Subcutaneous abdominal adipose tissue (tissue), 5 donors: ENCODE data around the gene ATP9B.
A peak's percentile ranks its signal among the peaks of the same experiment; 100 is the strongest.

Experiments
- H3K27ac ChIP-seq: one replicate; pipeline ENCODE4 v1.7.0; 2013; ENCODE audit warnings: low read depth, mild to moderate bottlenecking, inconsistent platforms, low read length, moderate library complexity
- H3K27me3 ChIP-seq, 5 donors: one replicate each; pipeline ENCODE4 v1.7.0; 2013; ENCODE audit warnings: low read length in 5 of 5, inconsistent platforms in 1 of 5; ENCODE audit not compliant: control insufficient read depth in 5 of 5, insufficient read depth in 4 of 5
- H3K36me3 ChIP-seq, 5 donors: one replicate each; pipeline ENCODE4 v1.7.0; 2013; ENCODE audit warnings: low read length in 5 of 5; ENCODE audit not compliant: control insufficient read depth in 5 of 5, insufficient read depth in 5 of 5
- H3K4me1 ChIP-seq, 5 donors: one replicate each; pipeline ENCODE4 v1.7.0; 2013; ENCODE audit warnings: low read length in 5 of 5, mild to moderate bottlenecking in 3 of 5, moderate library complexity in 1 of 5; ENCODE audit not compliant: control insufficient read depth in 5 of 5, insufficient read depth in 5 of 5
- H3K4me3 ChIP-seq, 5 donors: one replicate each; pipeline ENCODE4 v1.7.0; 2013; ENCODE audit warnings: low read length in 5 of 5, low read depth in 1 of 5
- H3K9ac ChIP-seq, 5 donors: one replicate each; pipeline ENCODE4 v1.7.0; 2013; ENCODE audit warnings: low read length in 5 of 5, mild to moderate bottlenecking in 4 of 5, moderate library complexity in 3 of 5
- H3K9me3 ChIP-seq, 5 donors: one replicate each; pipeline ENCODE4 v1.7.0; 2013; ENCODE audit warnings: low read length in 5 of 5; ENCODE audit not compliant: control insufficient read depth in 5 of 5
- donor health status: healthy.
- donor health status: healthy.
- donor health status: healthy.
- donor health status: healthy.
- donor health status: healthy.

The ATP9B gene

GRCh38 chr18:79245517-79246001, 176.4 kb downstream of the ATP9B start:
- no peaks in the 10 kb centered on the region for H3K36me3 ChIP-seq
- no peak overlapping the region for H3K4me3 ChIP-seq
- H3K27me3 ChIP-seq = no peaks in the 10 kb centered on the region
- peaks cover 0 to 6% (median 3%) of the 10 kb centered on the region in 5 donors for H3K4me1 ChIP-seq
- no peaks in the 10 kb centered on the region for H3K9me3 ChIP-seq
- H3K27ac ChIP-seq = no peak overlapping the region
- H3K9ac ChIP-seq = no peak overlapping the region

GRCh38 chr18:79246309-79247108, 177.3 kb downstream of the ATP9B start:
- Histone ChIP-seq H3K9me3 (no peaks in the 10 kb centered on the region), H3K27ac (no peak overlapping the region)

GRCh38 chr18:79248495-79249060, 179.4 kb downstream of the ATP9B start:
- Histone ChIP-seq H3K4me1 (peaks cover 0 to 10% (median 3%) of the 10 kb centered on the region in 5 donors), H3K4me3 (no peak overlapping the region), H3K27ac (no peak overlapping the region), H3K9ac (no peak overlapping the region), H3K36me3 (peaks cover 0 to 2% (median 0%) of the 10 kb centered on the region in 5 donors), H3K27me3 (no peaks in the 10 kb centered on the region), H3K9me3 (no peaks in the 10 kb centered on the region)

More at GRCh38 chr18:79246309-79247108, 177.3 kb downstream of the ATP9B start:
- Histone ChIP-seq H3K4me3 (peak overlapping the region in 1 of 5 donors; percentile 35), H3K27me3 (no peaks in the 10 kb centered on the region), H3K36me3 (no peaks in the 10 kb centered on the region), H3K4me1 (peaks cover 0 to 10% (median 3%) of the 10 kb centered on the region in 5 donors), H3K9ac (no peak overlapping the region)

DNA sequence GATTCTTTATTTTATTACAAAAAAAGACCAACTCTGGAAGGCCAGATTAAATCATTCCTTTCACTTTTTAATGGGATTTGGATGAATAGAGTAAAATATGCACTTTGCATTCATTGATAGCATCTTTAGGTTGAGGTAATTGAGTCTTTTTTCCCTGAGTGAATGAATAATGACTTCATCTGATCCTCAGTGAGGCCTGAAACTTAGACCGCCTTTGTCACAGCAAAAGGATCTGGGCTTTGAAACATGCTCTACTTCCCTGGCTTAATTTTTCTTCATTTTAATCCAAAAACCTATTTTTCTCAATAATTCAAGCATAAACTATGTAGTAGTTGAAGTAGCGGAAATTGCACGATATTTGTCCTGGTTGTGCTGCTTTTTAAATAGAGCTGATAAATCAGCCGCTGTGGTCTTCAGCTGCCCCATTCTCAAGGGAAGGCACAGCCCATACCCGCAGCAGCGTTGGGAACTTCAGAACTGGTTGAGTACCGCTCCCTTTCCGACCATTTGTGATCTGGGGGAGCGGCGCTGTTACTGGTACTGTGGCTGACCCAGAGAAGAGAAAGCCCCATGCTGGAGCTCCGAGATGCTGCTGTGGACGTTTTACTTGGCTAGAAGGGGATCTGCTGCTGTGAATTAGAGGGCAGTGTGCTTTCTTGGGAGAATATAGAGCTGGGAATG, 181.2 kb downstream of the ATP9B start:
- Histone ChIP-seq H3K4me3 (no peak overlapping the region), H3K27me3 (no peaks in the 10 kb centered on the region), H3K36me3 (peaks cover 0 to 15% (median 12%) of the 10 kb centered on the region in 5 donors), H3K4me1 (peaks cover 0 to 10% (median 3%) of the 10 kb centered on the region in 5 donors), H3K27ac (no peak overlapping the region), H3K9me3 (no peaks in the 10 kb centered on the region), H3K9ac (no peak overlapping the region)

DNA sequence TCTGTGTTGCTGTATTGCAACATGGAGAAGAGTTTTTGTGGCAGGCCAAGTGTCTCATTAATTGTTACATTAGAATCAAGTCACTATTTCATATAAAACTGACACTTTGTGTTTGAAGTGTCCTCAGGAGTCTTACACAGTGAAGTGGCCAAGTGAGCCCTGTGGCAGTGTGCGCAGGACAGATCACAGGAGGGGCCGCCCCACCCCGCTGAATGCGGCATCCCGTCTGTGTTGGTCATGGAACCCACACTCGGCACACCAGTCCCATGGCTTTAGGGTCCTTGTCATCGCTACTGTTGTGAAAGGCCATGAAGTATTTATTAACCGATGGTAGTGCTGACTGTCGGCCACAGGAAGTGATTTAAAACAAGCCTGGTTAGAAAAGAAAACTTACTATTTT, 181.8 kb downstream of the ATP9B start:
- H3K4me3 ChIP-seq = no peak overlapping the region

DNA sequence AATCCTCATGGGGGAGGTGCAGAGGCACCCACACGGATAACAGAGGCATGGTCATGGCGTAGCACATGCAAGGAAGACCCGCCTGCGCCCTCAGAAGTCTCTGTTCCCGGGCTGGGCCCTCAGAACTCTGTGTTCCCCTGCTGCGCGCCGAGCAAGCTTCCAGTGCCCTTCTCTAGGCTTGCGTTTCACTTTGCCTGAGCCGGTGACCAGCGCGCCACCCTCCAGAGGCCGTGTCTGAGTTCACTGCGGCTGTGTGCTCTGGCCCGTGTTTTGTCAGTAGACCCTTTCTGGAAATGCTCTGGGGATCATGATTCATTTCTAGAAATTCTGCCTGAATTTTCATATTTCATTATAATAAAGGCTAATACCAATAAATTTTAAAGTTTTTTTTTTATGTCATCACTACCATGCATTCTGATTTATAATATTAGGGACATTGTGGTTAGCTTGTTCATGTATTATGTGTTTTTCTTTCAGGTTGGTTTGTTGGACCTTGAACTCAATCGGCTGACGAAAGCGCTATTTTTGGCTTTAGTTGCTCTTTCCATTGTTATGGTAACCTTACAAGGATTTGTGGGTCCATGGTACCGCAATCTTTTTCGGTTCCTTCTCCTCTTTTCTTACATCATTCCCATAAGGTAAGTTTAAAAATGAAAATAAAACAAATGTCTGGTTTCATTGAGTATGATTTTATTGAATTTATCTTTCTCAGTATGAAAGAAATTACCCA, 183.9 kb downstream of the ATP9B start:
- Histone ChIP-seq H3K27ac (no peak overlapping the region), H3K9me3 (no peaks in the 10 kb centered on the region), H3K9ac (no peak overlapping the region), H3K36me3 (peaks cover 0 to 17% (median 14%) of the 10 kb centered on the region in 5 donors), H3K4me1 (peaks cover 0 to 4% (median 0%) of the 10 kb centered on the region in 5 donors), H3K27me3 (no peaks in the 10 kb centered on the region), H3K4me3 (no peak overlapping the region)

More for the DNA sequence above, 181.8 kb downstream of the ATP9B start:
- H3K4me1 ChIP-seq = peaks cover 0 to 10% (median 3%) of the 10 kb centered on the region in 5 donors
- no peak overlapping the region for H3K27ac ChIP-seq
- no peak overlapping the region for H3K9ac ChIP-seq
- H3K36me3 ChIP-seq = peaks cover 0 to 17% (median 13%) of the 10 kb centered on the region in 5 donors
- H3K27me3 ChIP-seq = no peaks in the 10 kb centered on the region
- no peaks in the 10 kb centered on the region for H3K9me3 ChIP-seq

- no peak overlapping the region for H3K4me3 ChIP-seq
- no peaks in the 10 kb centered on the region for H3K27me3 ChIP-seq
- peaks cover 1 to 26% (median 17%) of the 10 kb centered on the region in 5 donors for H3K36me3 ChIP-seq
- H3K27ac ChIP-seq = no peak overlapping the region
- no peaks in the 10 kb centered on the region for H3K9me3 ChIP-seq
- no peak overlapping the region for H3K9ac ChIP-seq
- no peaks in the 10 kb centered on the region for H3K4me1 ChIP-seq
These were observed 188.3 kb downstream of the ATP9B start for GRCh38 chr18:79257480-79257879.

GRCh38 chr18:79258447-79258846, 189.3 kb downstream of the ATP9B start:
- Histone ChIP-seq H3K9me3 (no peaks in the 10 kb centered on the region), H3K27me3 (no peaks in the 10 kb centered on the region), H3K4me3 (no peak overlapping the region), H3K36me3 (peaks cover 2 to 25% (median 17%) of the 10 kb centered on the region in 5 donors), H3K4me1 (no peaks in the 10 kb centered on the region), H3K27ac (no peak overlapping the region), H3K9ac (no peak overlapping the region)

DNA sequence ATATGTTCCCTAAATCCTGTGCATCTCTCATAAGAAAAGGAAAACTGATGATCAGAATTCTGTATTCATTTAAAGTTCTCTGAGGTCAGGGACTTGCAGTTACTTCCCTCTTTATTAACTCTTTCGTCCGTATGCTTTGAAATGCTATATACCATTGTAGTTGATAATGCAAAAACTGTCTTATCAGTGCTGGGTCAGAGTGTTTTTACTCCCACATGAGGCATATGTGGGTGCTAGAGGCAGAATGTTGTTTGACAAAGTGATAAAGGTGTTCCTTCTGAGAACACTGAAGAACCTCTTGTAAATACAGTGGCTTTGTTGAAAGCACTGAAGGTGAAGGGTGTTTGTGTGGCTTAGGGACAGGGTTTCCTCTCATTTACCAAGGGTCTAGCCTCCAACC, 190.0 kb downstream of the ATP9B start:
- Histone ChIP-seq H3K27me3 (no peaks in the 10 kb centered on the region), H3K4me3 (no peak overlapping the region), H3K9ac (no peak overlapping the region), H3K27ac (no peak overlapping the region), H3K36me3 (peaks cover 2 to 23% (median 16%) of the 10 kb centered on the region in 5 donors), H3K9me3 (no peaks in the 10 kb centered on the region), H3K4me1 (no peaks in the 10 kb centered on the region)
